Neural crest cell (in vitro differentiated cells): ENCODE measurements around the gene CBX8. TPM values are rescaled to one million over a fixed set of nuclear protein-coding genes. Genes with fewer than 3 reads are reported as not detected.

Source experiments
- DNase-seq: peaks from one replicate; pipeline ENCODE4 v3.0.0; 2021; ENCODE audit warnings: low read depth, mixed read lengths, low spot score
- H3K27ac Mint-ChIP-seq: one replicate; pipeline ENCODE4 v1.8.0; 2021; ENCODE audit warnings: mild to moderate bottlenecking, mixed read lengths; ENCODE audit not compliant: unreplicated experiment
- H3K27me3 Mint-ChIP-seq: 2 replicates; pipeline ENCODE4 v1.8.0; 2021; ENCODE audit warnings: low read depth, mild to moderate bottlenecking, mixed read lengths
- H3K36me3 Mint-ChIP-seq: 2 replicates; pipeline ENCODE4 v1.8.0; 2021; ENCODE audit warnings: low read depth, mild to moderate bottlenecking, mixed read lengths
- H3K4me1 Mint-ChIP-seq: 2 replicates; pipeline ENCODE4 v1.8.0; 2021; ENCODE audit warnings: mixed read lengths
- H3K4me3 Mint-ChIP-seq: one replicate; pipeline ENCODE4 v1.8.0; 2021; ENCODE audit warnings: mild to moderate bottlenecking, mixed read lengths
- H3K9me3 Mint-ChIP-seq: 2 replicates; pipeline ENCODE4 v1.8.0; 2021; ENCODE audit warnings: mixed read lengths
- CTCF ChIP-seq: fragments of 200-600 bp; sonication (generic); conservative IDR thresholded peaks from 2 replicates; pipeline ENCODE4 v1.5.0; 2021; ENCODE audit warnings: antibody characterized with exemption, mild to moderate bottlenecking
- total RNA-seq: library from RNA; stranded (reverse); gene quantifications from 2 replicates; pipeline ENCODE4 v1.2.1, GENCODE V29; 2021

CBX8 gene
- total RNA-seq, 1 donor from 2014 or later: 19.2 TPM

GRCh38 chr17:79791735-79792161 is 5.1 kb downstream of the CBX8 start:
- no peaks in the 10 kb centered on the region for H3K9me3 Mint-ChIP-seq
- no peak for TF ChIP-seq CTCF
- peak overlapping the region; percentile 34 for H3K4me3 Mint-ChIP-seq
- peaks cover 85% of the 10 kb centered on the region for H3K27me3 Mint-ChIP-seq
- DNase-seq: no peak
- H3K27ac Mint-ChIP-seq: no peak overlapping the region
- peaks cover 41% of the 10 kb centered on the region for H3K4me1 Mint-ChIP-seq
- peaks cover 3% of the 10 kb centered on the region for H3K36me3 Mint-ChIP-seq

GRCh38 chr17:79790805-79791734 is 5.8 kb downstream of the CBX8 start:
- TF ChIP-seq CTCF: no peak
- Mint-ChIP-seq H3K4me3 (peak overlapping the region; percentile 64), H3K27ac (no peak overlapping the region), H3K36me3 (peaks cover 3% of the 10 kb centered on the region), H3K4me1 (peaks cover 36% of the 10 kb centered on the region), H3K9me3 (no peaks in the 10 kb centered on the region), H3K27me3 (peaks cover 83% of the 10 kb centered on the region)
- no peak for DNase-seq

- DNase-seq: peak; percentile 55
- Mint-ChIP-seq H3K36me3 (peaks cover 3% of the 10 kb centered on the region), H3K4me1 (peaks cover 31% of the 10 kb centered on the region), H3K27ac (no peak overlapping the region), H3K9me3 (no peaks in the 10 kb centered on the region), H3K27me3 (peaks cover 78% of the 10 kb centered on the region), H3K4me3 (peak overlapping the region; percentile 27)
- peak; percentile 79 for TF ChIP-seq CTCF
Observed at GRCh38 chr17:79789943-79790804, 6.7 kb downstream of the CBX8 start.

- no peak for DNase-seq
- peaks cover 31% of the 10 kb centered on the region for H3K4me1 Mint-ChIP-seq
- peaks cover 74% of the 10 kb centered on the region for H3K27me3 Mint-ChIP-seq
- H3K36me3 Mint-ChIP-seq: peaks cover 3% of the 10 kb centered on the region
- H3K27ac Mint-ChIP-seq: no peak overlapping the region
- peak overlapping the region; percentile 88 for H3K4me3 Mint-ChIP-seq
- H3K9me3 Mint-ChIP-seq: no peaks in the 10 kb centered on the region
- no peak for TF ChIP-seq CTCF
Observed at GRCh38 chr17:79788989-79789942, 7.6 kb downstream of the CBX8 start.
